ENCODE data around the gene NUDT14.

NUDT14 gene

DNA sequence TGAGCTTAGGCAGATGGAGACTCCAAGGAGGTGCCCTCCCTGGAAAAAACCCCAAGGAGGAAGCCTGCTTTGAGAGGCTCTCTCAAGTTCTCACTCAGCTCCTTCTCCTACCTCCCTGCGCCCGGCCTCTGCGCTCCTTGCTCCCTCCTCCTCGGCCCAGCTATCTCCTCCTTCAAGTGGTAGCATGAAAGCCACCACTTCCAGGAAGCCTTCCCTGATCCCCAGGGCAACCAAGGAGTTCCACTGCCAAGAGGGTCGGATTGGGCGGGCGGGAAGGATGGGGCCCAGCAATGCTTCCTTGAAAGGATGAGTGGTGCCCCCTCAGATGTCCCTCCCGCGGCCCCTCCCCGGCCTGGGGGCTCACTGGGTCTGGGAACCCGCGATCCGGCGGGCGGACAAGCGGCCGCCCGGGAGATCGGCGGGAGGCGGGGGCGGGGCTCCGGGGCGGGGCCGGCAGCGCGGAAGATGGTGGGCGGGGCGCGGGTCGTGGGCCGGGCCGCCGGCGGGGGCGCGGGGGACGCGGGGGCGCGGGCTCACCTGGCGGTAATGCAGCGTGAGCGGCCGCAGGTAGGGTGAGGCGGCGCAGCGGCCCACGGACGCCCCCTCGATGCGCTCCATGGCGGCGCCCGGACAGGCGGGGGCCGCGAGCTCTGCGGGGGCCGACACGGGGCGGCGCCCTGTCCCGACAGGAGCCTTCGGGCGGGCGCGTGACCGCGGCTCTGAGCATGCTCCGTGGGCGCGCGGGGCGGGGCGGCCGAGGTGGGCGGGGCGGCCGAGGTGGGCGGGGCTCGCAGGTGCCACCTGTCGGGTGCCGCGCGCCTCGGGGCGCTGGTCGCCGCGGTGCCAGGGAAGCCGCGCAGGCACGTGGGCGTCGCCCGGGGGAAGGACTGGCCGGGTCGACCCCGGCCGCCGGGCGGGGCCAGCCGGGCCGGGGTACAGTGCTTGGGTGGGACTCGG is at the start of gene NUDT14:
TSS of gene NUDT14 (minus strand) at position 721 of the 957 bp plus-strand sequence. CDS start at position 618, 103 bp downstream.
- DNase-seq, result peak; percentile 74

DNA sequence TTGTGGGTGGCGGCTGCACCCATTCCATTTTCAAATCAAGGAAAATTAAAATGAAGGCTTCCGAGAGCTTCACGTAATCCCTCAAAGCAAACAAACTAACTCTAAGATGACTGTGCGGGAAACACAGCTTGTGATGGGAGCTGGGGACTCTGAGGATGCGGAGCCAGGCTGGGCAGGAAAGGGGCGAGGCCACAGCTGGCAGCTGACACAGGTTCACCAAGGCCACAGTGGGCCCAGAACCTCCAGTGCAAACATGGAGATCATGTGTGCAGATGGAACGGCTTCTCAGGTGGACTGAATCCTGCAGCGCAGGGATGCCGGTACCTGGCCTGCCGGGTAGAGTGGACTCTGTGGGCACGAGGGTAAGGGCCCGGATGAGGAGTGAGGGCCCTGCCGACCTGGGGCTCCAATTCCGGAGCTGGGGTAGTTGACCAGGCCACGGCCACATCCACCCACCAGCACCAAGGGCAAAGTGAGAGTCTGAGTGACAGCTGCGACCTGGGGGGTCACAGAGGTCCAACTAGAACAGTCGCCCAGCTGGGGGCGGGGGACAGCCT is 48.1 kb upstream of the NUDT14 start:
- no peak for DNase-seq

DNA sequence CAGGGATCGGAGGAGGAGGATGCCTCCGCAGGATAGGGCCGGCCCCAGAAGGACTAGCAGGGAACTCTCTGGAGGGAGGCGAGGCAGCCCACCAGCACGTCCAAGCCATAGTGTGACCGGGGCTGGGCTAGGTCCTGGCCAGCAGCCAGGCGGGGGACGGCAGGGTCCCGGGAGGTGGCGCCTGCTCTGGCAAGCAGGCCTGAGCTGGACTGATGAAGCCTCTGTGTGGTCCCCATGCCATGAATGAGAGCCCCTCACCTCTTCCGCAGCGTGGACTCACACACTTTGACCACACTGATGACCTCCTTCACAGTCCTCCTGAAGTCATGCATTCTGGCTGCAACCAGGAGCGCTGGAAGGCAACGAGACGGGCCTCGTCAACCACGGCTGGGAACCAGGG is 47.5 kb upstream of the NUDT14 start:
- no peak for DNase-seq

GRCh38 chr14:105227346-105227745 is 46.2 kb upstream of the NUDT14 start:
- DNase-seq, result no peak

GRCh38 chr14:105226198-105226597 is 45.1 kb upstream of the NUDT14 start:
- no peak for DNase-seq

DNA sequence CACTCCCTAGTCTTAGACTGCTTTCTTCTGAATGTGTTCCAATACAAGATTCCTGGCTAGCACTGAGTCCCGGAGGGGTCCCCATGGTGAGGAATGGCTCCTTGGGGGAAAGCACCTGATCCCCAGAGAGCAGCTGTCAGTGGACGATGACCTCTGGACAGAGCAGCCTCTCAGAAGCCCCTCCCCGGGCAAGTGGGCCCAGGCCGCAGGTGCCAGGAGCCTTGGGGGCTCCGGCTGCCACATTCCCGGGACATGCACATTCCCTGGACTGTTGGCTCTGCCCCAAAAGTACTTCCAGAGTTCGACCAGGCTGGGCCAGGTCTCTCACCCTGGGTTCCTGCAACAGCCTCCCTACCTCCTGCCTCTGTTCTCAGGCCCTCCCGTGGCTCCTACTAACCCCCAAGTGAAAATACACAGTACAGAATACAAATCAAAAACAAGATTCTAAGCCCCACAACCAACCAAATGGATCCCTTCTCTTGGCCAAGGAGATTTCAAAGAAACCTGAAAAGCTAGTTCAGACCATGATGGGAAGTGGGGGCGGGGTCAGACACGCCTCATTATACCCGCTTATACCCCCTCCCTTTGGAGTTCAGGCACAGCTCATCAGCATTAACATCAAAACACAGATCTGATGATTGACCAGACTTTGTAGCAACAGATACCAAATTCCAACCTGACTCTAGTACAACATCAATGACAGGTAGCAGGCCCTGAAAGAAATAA is 43.9 kb upstream of the NUDT14 start:
- DNase-seq, result no peak

GRCh38 chr14:105223770-105224544 is 42.8 kb upstream of the NUDT14 start:
- DNase-seq, result no peak

GRCh38 chr14:105223260-105223659 is 42.1 kb upstream of the NUDT14 start:
- DNase-seq, result no peak

- no peak for DNase-seq
Measured at GRCh38 chr14:105221598-105222178, 40.6 kb upstream of the NUDT14 start.

DNA sequence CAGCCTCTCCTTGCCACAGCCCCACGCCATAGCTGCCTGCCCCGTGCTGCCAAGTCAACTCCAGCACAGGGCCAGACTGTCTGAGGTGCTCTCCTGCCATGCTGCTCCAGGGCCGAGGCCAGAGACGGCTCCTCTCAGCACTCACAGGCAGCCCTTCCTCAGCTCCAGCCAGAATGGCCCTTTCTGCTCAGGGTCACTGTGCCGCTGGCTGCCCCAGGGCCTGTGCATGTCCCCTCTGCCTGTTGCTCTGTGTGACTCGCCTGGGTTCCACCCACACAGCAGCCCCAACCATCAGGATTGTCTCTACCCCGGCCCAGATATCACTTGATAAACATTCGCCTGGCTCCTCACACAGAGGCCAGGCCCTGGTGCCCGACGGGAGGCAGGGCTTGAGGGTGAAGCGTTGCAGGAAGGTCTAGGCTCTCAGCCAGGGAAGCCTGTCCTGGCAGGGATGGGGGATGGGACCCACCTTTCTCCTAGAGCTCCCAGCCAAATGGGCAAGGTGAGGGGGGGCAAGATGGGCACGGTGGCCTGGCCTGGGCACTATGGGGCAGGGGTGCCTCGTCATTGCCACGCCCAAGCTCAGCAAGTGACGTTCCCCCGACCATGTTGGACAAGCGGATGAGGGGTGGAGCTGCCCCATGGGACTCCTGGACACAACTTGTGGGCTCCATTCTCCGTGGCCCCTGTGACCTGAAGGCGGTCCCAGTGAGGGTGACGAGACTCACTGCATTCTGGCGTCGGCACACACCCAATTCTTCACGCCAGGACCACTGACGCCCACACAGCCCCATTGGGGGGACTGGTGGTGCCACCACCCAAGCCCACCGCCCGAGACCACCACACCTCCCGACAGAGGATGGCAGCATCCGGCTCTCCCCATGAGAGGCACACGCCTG is 39.8 kb upstream of the NUDT14 start:
- DNase-seq, result no peak

- no peak for DNase-seq
Measured at GRCh38 chr14:105219753-105220152, 38.6 kb upstream of the NUDT14 start.

- DNase-seq, result no peak
Measured at GRCh38 chr14:105219043-105219612, 38.0 kb upstream of the NUDT14 start.

DNA sequence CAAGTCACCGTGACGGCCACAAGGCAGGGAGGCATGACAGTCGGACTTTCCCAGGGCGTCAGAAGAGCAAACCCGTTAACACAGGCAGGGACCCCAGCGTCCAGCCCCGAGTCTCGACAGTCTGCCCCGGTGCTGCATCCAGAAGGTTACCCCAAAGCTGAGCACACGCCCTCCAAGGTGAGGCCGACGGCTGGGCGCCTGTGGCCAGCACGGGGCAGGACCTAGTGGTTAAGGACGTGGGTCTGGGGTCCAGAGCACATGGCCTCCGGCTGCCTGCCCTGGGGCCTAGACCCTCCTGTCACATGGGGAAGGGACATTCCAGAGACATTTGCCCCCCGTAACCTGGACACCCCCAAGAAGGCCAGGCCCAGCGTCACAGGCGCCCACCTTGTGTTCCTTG is 37.5 kb upstream of the NUDT14 start:
- DNase-seq, result no peak

DNA sequence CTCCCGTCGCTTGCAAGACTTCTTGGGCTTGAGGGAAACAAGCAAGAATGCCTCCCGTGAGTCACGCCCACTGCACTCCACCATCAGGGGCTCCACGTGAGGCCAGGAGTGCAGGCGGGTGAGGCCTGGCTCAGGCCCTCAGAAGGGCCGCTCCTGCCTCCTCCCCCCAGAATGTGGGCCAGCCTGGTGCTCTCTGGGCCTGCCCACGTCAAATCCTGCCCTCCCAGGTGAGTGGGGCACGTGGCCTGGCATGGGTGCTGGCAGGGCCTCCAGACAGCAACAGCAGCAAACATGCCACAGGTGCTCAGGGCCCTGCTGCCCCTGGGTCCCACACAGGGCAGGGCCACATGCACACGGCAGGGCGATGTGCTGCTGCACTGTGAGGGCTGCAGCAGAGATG is 36.7 kb upstream of the NUDT14 start:
- no peak for DNase-seq

GRCh38 chr14:105216490-105217247 is 35.6 kb upstream of the NUDT14 start:
- DNase-seq, result no peak

DNA sequence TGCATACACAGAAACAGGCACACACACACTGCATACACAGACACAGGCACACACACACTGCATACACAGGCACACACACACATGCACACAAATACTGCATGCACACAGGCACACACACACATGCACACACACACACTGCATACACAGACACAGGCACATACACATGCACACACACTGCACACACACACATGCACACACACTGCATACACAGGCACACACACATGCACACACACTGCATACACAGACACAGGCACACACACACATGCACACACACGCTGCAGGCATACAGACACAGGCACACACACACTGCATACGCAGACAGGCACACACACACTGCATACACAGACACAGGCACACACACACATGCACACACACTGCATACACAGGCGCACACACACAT is 34.5 kb upstream of the NUDT14 start:
- no peak for DNase-seq

DNA sequence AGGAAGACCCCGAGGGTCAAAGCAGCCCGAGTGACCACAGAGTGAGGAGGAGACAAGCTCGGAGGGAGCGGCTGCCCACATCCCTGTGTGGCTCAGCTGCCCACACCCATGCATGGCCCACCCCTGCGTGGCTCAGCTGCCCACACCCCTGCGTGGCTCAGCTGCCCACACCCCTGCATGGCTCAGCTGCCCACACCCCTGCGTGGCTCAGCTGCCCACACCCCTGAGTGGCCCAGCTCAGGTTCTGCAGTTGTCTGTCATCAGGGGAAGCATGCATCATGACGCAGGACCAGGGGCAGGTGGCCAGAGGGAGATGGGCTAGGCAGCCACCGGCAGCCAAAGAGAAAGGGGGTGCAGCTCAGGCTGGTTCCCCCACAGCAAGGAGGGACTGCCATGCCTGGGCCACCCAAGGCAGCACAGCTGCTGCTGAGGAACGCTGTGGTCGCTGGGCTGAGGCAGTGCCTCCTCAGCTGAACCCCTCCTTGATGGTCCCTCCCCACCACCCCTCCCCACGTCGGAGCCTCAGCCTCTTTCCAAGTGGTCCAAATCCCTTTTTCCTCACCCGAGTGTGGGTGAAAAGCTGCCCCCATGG is 33.3 kb upstream of the NUDT14 start:
- no peak for DNase-seq

DNA sequence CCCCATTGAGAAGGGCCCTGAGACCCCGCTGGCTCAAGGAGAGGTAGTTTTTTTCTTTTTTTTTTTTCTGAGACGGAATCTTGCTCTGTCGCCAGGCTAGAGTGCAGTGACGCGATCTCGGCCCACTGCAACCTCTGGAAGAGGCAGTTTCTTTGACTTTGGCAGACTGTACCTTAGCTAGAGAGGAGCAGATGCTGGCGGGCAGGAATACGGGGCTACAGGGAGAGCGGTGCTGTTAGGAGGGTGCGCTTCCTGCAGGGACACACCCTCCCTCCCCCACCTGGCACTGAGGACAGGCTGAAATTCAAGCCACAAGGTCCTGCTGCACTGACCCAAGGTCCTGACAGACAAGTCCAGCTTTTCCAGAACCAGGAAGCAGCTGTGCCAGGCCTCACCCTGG is 32.2 kb upstream of the NUDT14 start:
- peak; percentile 36 for DNase-seq

GRCh38 chr14:105212541-105213300 is 31.6 kb upstream of the NUDT14 start:
- peak; percentile 31 for DNase-seq

Data from NCI-H2171 treated with DMSO at 0.1 percent for 48 hours (cell line).